Endothelial cell of umbilical vein (primary cell): ENCODE results near the gene BAX. TPM values are rescaled to one million over a fixed set of nuclear protein-coding genes. Genes with fewer than 3 reads are reported as not detected.

Source experiments
- BruUV-seq: library from RNA; stranded (reverse); fragments of 400-500 nt; replicated peaks from 2 replicates; lab custom pipeline; 2021; lab: Mats Ljungman, UMichigan
- CTCF ChIA-PET: fragments of 300-600, 350-600 bp; sonication (Branson Sonifier 250); formaldehyde crosslinking; loops from one replicate; lab custom pipeline; 2021; ENCODE audit warnings: antibody characterized with exemption, inconsistent platforms; lab: Charles Lee
- POLR2A ChIA-PET: fragments of 300-600, 350-600 bp; sonication (Branson Sonifier 250); formaldehyde crosslinking; loops from one replicate; lab custom pipeline; 2021; ENCODE audit warnings: antibody characterized with exemption, inconsistent platforms; lab: Charles Lee
- DNase-seq: peaks from one replicate; pipeline ENCODE4 v3.0.0-alpha.2; 2011; ENCODE audit warnings: low read depth, low spot score
- FAIRE-seq: peaks from 2 replicates; lab custom pipeline; 2011; peaks lifted over from hg19 to GRCh38; lab: Jason Lieb, UNC
- H2AFZ ChIP-seq: 2 replicates; pipeline ENCODE4 v1.6.0; 2012; ENCODE audit warnings: low read depth, low read length, control low read depth, inconsistent platforms
- H3K27ac ChIP-seq: 2 replicates; pipeline ENCODE4 v1.5.1; 2011; ENCODE audit warnings: low read depth, mild to moderate bottlenecking, control low read depth, low read length, moderate library complexity; ENCODE audit not compliant: insufficient read depth
- H3K27me3 ChIP-seq, 2 experiments: 2 replicates each; pipeline versions ENCODE4 v1.6.0 to v1.6.1; 2011; ENCODE audit warnings: low read length in 2 of 2, mixed read lengths in 1 of 2; ENCODE audit not compliant: control insufficient read depth in 2 of 2, insufficient read depth in 2 of 2
- H3K36me3 ChIP-seq, 2 experiments: 2 replicates in 1 of 2; 3 replicates in 1 of 2; pipeline ENCODE4 v1.5.1; 2011; ENCODE audit warnings: low read length in 2 of 2, mild to moderate bottlenecking in 1 of 2, moderate library complexity in 1 of 2; ENCODE audit not compliant: control insufficient read depth in 2 of 2, insufficient read depth in 2 of 2; ENCODE audit errors: extremely low read depth in 1 of 2
- H3K4me1 ChIP-seq: 3 replicates; pipeline ENCODE4 v1.5.1; 2011; ENCODE audit warnings: mild to moderate bottlenecking, low read length; ENCODE audit not compliant: control insufficient read depth, insufficient read depth; ENCODE audit errors: extremely low read depth
- H3K4me2 ChIP-seq: 2 replicates; pipeline ENCODE4 v1.6.1; 2011; ENCODE audit warnings: low read length, control low read depth, mixed read lengths; ENCODE audit not compliant: insufficient read depth
- H3K4me3 ChIP-seq, 3 experiments: fragments of 200-600 bp in 1 of 3; sonication (generic), shearing (Covaris generic) in 1 of 3; replicated peaks in 1 of 3; 2 replicates each; pipeline ENCODE4 v1.5.1; 2011 to 2016; ENCODE audit warnings: control low read depth in 3 of 3, low read length in 3 of 3, mild to moderate bottlenecking in 2 of 3, inconsistent platforms in 1 of 3, low read depth in 1 of 3, moderate library complexity in 1 of 3; ENCODE audit not compliant: insufficient read depth in 1 of 3
- H3K79me2 ChIP-seq: 2 replicates; pipeline ENCODE4 v1.6.0; 2012; ENCODE audit warnings: low read length, inconsistent platforms; ENCODE audit not compliant: control insufficient read depth, insufficient read depth
- H3K9ac ChIP-seq: replicated peaks from 2 replicates; pipeline ENCODE3; 2011; ENCODE audit warnings: low read length, control low read depth; ENCODE audit not compliant: insufficient read depth; ENCODE audit errors: extremely low read depth
- H3K9me1 ChIP-seq: replicated peaks from 3 replicates; pipeline ENCODE4 v1.6.0; 2011; ENCODE audit warnings: mild to moderate bottlenecking, low read length; ENCODE audit not compliant: control insufficient read depth, insufficient read depth; ENCODE audit errors: extremely low read depth
- H3K9me3 ChIP-seq: replicated peaks from 2 replicates; pipeline ENCODE4 v1.5.1; 2012; ENCODE audit warnings: low read length, inconsistent platforms; ENCODE audit not compliant: control insufficient read depth, insufficient read depth
- H4K20me1 ChIP-seq: replicated peaks from 2 replicates; pipeline ENCODE3; 2011; ENCODE audit warnings: mild to moderate bottlenecking, low read length; ENCODE audit not compliant: control insufficient read depth, insufficient read depth; ENCODE audit errors: extremely low read depth
- EZH2 ChIP-seq: IDR thresholded peaks from 2 replicates; pipeline ENCODE4 v1.6.1; 2012; ENCODE audit warnings: borderline replicate concordance, low read depth, mild to moderate bottlenecking, moderate library complexity, low read length, inconsistent platforms; ENCODE audit not compliant: severe bottlenecking
- FOS ChIP-seq: IDR thresholded peaks from 2 replicates; pipeline ENCODE4 v1.6.1; 2011; ENCODE audit warnings: mild to moderate bottlenecking, low read length, moderate library complexity, borderline replicate concordance; ENCODE audit not compliant: insufficient read depth
- GATA2 ChIP-seq: IDR thresholded peaks from 2 replicates; pipeline ENCODE4 v1.7.0; 2011; ENCODE audit warnings: low read depth, mild to moderate bottlenecking, moderate library complexity, mixed read lengths, low read length; ENCODE audit not compliant: insufficient read length, insufficient read depth
- JUN ChIP-seq: IDR thresholded peaks from 2 replicates; pipeline ENCODE4 v1.6.1; 2011; ENCODE audit warnings: borderline replicate concordance, low read depth; ENCODE audit not compliant: insufficient read length, insufficient read depth
- MYC ChIP-seq: IDR thresholded peaks from one replicate; pipeline ENCODE4 v1.6.1; 2011; ENCODE audit warnings: mild to moderate bottlenecking, low read depth, low read length
- POLR2A ChIP-seq: IDR thresholded peaks from 2 replicates; pipeline ENCODE4 v1.6.1; 2012; ENCODE audit warnings: low read depth, mild to moderate bottlenecking, control low read depth, low read length
- POLR2AphosphoS5 ChIP-seq: IDR thresholded peaks from 2 replicates; pipeline ENCODE4 v1.6.1; 2012; ENCODE audit warnings: low read depth, mild to moderate bottlenecking, control low read depth, low read length, moderate library complexity; ENCODE audit not compliant: insufficient read depth
- dilution Hi-C: fragments of 300-500 bp; cut with MboI; formaldehyde crosslinking; loops from one replicate; pipeline ENCODE4 v1.15.0; 2019; ENCODE audit warnings: low sequenced_read_pairs; ENCODE audit not compliant: extremely low pct_ligation_motif_present
- intact Hi-C: fragments of 100-400 bp; cut with micrococcal nuclease; formaldehyde crosslinking; loops from one replicate; pipeline ENCODE4 v1.10.0; 2022
- polyA plus RNA-seq, 4 experiments: library from polyadenylated mRNA; depleted of rRNA in 3 of 4; stranded (reverse) in 3 of 4; unstranded in 1 of 4; fragments of >200 nt; gene quantifications; 2 replicates each; pipeline versions ENCODE4 v1.2.1 to v1.2.3, GENCODE V29; 2011 to 2012; ENCODE audit warnings: missing spikeins in 1 of 4
- total RNA-seq: library from RNA; stranded (reverse); gene quantifications from 2 replicates; pipeline ENCODE4 v1.2.3, GENCODE V29; 2021
- TF ChIP-seq, protein P1 (sequence below): IDR thresholded peaks from 2 replicates; pipeline ENCODE4 v1.6.1; 2011; ENCODE audit not compliant: insufficient read depth, insufficient read length
- TF ChIP-seq, protein P2 (sequence below), 2 donors: IDR thresholded peaks; 1 replicate in 1 of 2; 2 replicates in 1 of 2; pipeline ENCODE4 v1.5.1; 2011; ENCODE audit warnings: low read length in 2 of 2, mild to moderate bottlenecking in 2 of 2, moderate library complexity in 2 of 2, control low read depth in 1 of 2, inconsistent platforms in 1 of 2, low read depth in 1 of 2; ENCODE audit not compliant: insufficient read depth in 1 of 2; ENCODE audit errors: extremely low read depth in 1 of 2

The BAX gene
- total and polyA plus RNA-seq, 2 donors (not counting 3 experiments of a cell fraction or from before 2014, with no cell fraction given) = 267 to 283 TPM

DNA sequence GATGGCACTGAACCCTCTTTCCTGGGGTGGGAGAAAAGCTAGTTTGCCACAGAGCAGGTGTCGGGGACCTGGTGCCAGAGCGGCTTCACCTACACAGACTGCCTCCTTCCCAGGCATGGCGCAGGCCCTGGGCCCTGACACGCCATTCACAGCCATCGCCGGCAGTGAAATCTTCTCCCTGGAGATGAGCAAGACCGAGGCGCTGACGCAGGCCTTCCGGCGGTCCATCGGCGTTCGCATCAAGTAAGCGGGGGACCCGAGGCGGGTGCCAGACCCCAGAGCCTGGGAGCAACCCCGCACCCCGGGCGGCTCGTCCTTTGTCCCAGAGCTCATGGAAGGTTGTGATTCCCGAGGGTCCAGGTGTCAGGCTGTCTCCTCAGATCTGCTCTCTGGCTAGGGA, 52.2 kb downstream of the BAX start:
- no peak for DNase-seq
- Histone ChIP-seq H3K9ac (no peak overlapping the region), H3K27me3 (no peaks in the 10 kb centered on the region), H3K79me2 (no peaks in the 10 kb centered on the region), H3K4me1 (no peaks in the 10 kb centered on the region), H3K9me1 (no peaks in the 10 kb centered on the region), H3K4me2 (no peak overlapping the region), H3K36me3 (peaks cover 8 to 37% of the 10 kb centered on the region in 2 experiments), H4K20me1 (no peaks in the 10 kb centered on the region), H2AFZ (no peak overlapping the region), H3K4me3 (no peak overlapping the region), H3K9me3 (no peaks in the 10 kb centered on the region), H3K27ac (no peak overlapping the region)
- POLR2A ChIA-PET = no interaction called here
- no peak for FAIRE-seq
- CTCF ChIA-PET = no interaction called here
- no peak for TF ChIP-seq POLR2AphosphoS5
- TF ChIP-seq, protein P1, sequence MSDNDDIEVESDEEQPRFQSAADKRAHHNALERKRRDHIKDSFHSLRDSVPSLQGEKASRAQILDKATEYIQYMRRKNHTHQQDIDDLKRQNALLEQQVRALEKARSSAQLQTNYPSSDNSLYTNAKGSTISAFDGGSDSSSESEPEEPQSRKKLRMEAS = no peak
- TF ChIP-seq, protein P2, sequence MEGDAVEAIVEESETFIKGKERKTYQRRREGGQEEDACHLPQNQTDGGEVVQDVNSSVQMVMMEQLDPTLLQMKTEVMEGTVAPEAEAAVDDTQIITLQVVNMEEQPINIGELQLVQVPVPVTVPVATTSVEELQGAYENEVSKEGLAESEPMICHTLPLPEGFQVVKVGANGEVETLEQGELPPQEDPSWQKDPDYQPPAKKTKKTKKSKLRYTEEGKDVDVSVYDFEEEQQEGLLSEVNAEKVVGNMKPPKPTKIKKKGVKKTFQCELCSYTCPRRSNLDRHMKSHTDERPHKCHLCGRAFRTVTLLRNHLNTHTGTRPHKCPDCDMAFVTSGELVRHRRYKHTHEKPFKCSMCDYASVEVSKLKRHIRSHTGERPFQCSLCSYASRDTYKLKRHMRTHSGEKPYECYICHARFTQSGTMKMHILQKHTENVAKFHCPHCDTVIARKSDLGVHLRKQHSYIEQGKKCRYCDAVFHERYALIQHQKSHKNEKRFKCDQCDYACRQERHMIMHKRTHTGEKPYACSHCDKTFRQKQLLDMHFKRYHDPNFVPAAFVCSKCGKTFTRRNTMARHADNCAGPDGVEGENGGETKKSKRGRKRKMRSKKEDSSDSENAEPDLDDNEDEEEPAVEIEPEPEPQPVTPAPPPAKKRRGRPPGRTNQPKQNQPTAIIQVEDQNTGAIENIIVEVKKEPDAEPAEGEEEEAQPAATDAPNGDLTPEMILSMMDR (IDR thresholded peaks at IDR 0.05; ENCODE audit: extremely low read depth in 1 of 2, insufficient read depth in 1 of 2, low read depth in 1 of 2, low read length in 2 of 2) = no peak
- no peak for TF ChIP-seq JUN
- no peak for TF ChIP-seq POLR2A
- no peak for TF ChIP-seq FOS
- no peak for TF ChIP-seq MYC
- no peak for TF ChIP-seq EZH2
- no peak for TF ChIP-seq GATA2
- dilution Hi-C loops (no loop called here), intact Hi-C loops (no loop called here)
- no TSS peak for BruUV-seq
